NCI-H187 treated with DMSO at 0.1 percent for 48 hours (cell line): Measurements from ENCODE around the gene CHGA.

Experiments used
- DNase-seq: peaks from one replicate; lab custom pipeline; 2025; lab: John Stamatoyannopoulos, UW

CHGA gene

GRCh38 chr14:92922883-92923743 lies at the start of gene CHGA:
TSS of gene CHGA (plus strand) at chr14:92923150. CDS start at chr14:92923360, 210 bp downstream.
- no peak for DNase-seq

- no peak for DNase-seq
These were observed 47.8 kb upstream of the CHGA start for GRCh38 chr14:92874962-92875661.

GRCh38 chr14:92877757-92878431 lies 45.1 kb upstream of the CHGA start:
- no peak for DNase-seq

DNA sequence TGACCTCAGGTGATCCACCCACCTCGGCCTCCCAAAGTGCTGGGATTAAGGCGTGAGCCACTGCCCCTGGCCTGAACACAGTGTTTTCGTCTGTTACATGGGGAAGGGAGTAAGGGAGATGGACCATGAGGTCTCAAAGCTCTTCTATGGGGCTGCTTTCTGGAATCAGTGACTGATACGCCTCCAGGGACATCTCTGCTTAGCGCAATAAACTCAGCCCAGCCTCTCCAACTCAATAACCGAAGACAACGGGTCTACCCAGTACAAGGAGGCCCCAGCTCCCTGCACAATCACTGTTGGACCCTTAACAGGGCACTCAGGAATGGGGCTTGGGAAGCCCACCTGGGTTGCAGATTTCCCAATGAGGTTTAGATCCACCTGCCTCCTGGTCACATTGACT lies 42.6 kb upstream of the CHGA start:
- no peak for DNase-seq

- peak; percentile 24 for DNase-seq
These were observed 42.1 kb upstream of the CHGA start for GRCh38 chr14:92880851-92881250.

- no peak for DNase-seq
These were observed 39.9 kb upstream of the CHGA start for GRCh38 chr14:92883066-92883465.

DNA sequence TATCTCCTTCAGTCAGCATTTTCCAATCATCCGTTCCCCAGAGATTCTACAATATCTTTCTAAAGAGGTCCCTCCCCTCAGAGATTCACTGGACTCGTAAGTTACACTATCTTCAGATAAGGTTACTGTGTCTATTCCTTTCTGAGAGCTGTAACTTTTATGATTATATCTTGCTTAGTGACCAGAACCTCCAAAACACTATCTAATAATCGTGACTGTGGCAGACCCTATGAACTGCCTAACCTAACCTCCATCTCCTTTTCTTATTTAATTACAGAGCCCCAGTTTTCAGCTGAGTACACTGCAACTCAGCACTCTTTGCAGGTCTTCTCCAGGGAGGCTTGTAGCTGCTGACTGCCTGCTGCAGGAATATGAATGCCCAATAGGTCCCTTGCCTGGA lies 38.5 kb upstream of the CHGA start:
- no peak for DNase-seq

GRCh38 chr14:92885279-92886061 lies 37.5 kb upstream of the CHGA start:
- DNase-seq = no peak

DNA sequence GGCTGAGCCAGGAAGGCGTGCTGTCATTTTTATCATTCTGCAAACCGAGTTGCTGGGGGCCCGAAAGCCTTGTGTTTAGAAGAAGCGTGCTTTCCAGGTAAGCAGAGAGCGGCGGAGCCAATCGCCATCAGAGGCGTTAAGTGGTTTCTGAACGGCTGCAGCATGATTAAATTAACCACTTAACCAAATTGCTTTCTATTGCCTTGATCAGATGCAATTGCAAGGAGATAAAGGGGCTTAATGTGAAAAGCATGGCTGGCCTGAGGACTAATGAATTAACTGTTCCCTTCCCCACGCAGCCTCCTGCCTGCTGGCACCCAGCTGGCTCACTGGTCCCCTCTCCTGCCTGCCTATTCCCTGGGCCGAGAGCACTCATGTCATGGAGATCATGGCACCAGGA lies 36.6 kb upstream of the CHGA start:
- peak; percentile 54 for DNase-seq

GRCh38 chr14:92887157-92887556 lies 35.8 kb upstream of the CHGA start:
- DNase-seq = no peak

DNA sequence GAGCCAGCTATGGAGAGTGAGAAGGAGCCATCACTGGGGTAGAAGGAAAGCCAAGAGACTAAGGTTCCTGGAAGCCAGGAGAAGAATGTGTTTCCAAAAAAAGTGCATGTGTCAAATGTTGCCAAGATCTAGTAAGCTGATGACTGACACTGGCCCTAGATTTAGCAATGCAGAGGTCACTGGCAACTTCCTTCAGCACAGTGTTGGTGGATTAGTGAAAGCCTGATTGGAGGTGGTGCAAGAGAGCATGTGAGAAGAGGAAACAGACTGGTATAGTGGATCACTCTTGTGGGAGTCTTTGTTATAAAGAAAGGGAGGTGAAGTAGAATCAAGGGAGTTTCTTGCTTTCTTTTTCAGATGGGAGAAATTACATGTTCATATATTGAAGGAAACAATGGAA lies 34.1 kb upstream of the CHGA start:
- no peak for DNase-seq

GRCh38 chr14:92890830-92891588 lies 31.9 kb upstream of the CHGA start:
- DNase-seq = peak; percentile 43

DNA sequence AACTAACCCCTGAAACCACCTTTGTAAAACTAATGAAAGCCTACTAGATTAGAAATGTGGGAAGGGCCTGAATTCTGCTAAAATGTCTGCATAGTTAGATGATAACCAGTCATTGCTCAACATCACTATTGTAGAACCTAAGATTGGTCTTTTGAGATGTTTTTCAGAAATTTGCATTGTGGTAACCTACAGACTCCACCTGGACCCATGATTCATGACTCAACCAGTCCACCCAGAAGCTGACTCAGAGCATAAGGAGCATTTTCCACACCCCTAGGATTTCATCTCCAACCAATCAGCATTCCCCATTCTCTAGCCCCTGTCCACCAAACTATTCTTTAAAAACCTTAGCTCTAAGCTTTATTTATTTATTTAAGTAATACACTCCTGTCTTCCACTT lies 30.4 kb upstream of the CHGA start:
- no peak for DNase-seq

GRCh38 chr14:92895352-92895878 lies 27.5 kb upstream of the CHGA start:
- DNase-seq = no peak

DNA sequence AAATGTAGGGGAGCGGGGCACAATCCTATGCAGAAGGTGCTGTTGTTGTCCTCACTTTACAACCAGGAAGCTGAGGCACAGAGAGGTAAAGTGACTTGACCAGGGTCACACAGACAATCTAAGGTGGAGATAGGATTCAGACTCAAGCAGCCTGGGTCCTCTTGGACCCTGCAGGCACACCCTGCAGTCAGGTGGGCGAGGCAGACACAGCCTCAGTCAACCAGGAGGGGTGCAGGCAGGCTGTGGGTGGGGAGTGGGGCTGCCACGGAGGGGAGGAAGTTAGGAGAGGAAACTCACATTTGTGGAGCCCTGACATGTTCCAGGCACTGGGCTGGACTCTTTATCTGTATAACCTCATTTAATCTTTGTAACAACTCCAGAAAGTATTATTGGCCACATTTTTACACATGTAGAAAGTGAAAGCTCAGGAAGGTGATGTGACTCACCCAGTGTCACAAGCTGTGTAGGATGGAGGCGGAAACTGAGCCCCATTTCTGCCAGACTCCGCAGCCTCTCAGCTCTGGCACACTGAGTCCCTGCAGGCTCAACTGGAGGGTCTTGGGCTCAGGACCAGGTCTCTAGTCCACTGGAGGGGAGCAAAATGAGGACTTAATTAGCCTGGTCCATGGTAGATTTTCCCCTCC lies 24.9 kb upstream of the CHGA start:
- DNase-seq = no peak

DNA sequence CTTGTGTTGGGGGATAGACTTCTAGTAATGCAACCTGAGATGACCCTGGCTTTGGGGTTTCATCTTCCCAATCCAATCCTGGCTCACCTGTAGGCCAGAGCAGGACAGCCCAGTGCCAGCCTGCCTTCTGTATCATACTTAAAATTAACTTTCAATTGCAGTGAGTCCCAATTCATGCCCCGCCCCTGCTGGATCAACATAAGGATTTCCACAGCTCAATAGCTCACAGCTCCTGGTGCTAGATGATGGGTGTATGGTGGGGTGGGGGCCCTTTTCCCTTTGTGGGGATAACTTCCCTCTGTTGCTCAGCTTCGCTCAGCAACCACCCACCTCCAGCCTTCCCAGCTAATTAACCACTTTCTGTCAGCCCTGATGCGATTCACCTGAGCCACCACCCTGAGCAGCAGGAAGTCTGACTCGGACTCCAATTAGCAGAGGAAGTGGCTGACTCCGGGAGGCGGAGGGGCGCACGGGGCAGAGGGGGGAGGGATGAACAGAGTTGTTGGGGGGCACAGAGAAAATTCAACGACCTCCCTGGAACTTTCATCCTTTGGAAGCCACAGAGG lies 24.3 kb upstream of the CHGA start:
- no peak for DNase-seq

GRCh38 chr14:92900660-92901059 lies 22.3 kb upstream of the CHGA start:
- no peak for DNase-seq

- no peak for DNase-seq
These were observed 20.8 kb upstream of the CHGA start for GRCh38 chr14:92902191-92902590.

- no peak for DNase-seq
These were observed 20.2 kb upstream of the CHGA start for GRCh38 chr14:92902726-92903125.

- DNase-seq = no peak
These were observed 19.6 kb upstream of the CHGA start for GRCh38 chr14:92903359-92903758.
